CD4-positive, alpha-beta T cell (primary cell): ENCODE measurements around the gene VAV2. TPM values are rescaled to one million over a fixed set of nuclear protein-coding genes. Genes with fewer than 3 reads are reported as not detected.

ENCODE experiments used
- ATAC-seq: fragments of 200-7000 bp; cut with Tn5 transposase; one replicate; pipeline ENCODE4 v1.10.0; 2022; ENCODE audit warnings: mild to moderate bottlenecking; ENCODE audit not compliant: poor library complexity
- CTCF ChIA-PET: fragments of 350-600 bp; sonication (Branson Sonifier 250); formaldehyde crosslinking; loops from one replicate; lab custom pipeline; 2021; ENCODE audit warnings: antibody characterized with exemption, inconsistent platforms; lab: Charles Lee
- POLR2A ChIA-PET: fragments of 350-600 bp; sonication (Branson Sonifier 250); formaldehyde crosslinking; loops from one replicate; lab custom pipeline; 2021; ENCODE audit warnings: antibody characterized with exemption, inconsistent platforms; lab: Charles Lee
- DNase-seq, 14 experiments: peaks; one replicate each; pipeline ENCODE4 v3.0.0-alpha.2; 2013 to 2020; ENCODE audit warnings: mixed read lengths in 2 of 14
- H3K27ac ChIP-seq, 2 donors: one replicate each; pipeline versions ENCODE4 v1.5.1 to v1.7.0; 2013; ENCODE audit warnings: low read length in 2 of 2, low read depth in 1 of 2, mild to moderate bottlenecking in 1 of 2
- H3K27me3 ChIP-seq, 2 experiments: 1 replicate in 1 of 2; 2 replicates in 1 of 2; pipeline versions ENCODE4 v1.6.1 to v1.7.0; 2013; ENCODE audit warnings: low read length in 2 of 2, control low read depth in 1 of 2, mild to moderate bottlenecking in 1 of 2, moderate library complexity in 1 of 2; ENCODE audit not compliant: insufficient read depth in 2 of 2, control insufficient read depth in 1 of 2
- H3K36me3 ChIP-seq: one replicate; pipeline ENCODE4 v1.6.1; 2013; ENCODE audit warnings: low read length, control low read depth; ENCODE audit not compliant: insufficient read depth
- H3K4me1 ChIP-seq: one replicate; pipeline ENCODE4 v1.6.1; 2013; ENCODE audit warnings: low read length, control low read depth; ENCODE audit not compliant: insufficient read depth
- H3K4me3 ChIP-seq: one replicate; pipeline ENCODE4 v1.5.1; 2013; ENCODE audit warnings: mild to moderate bottlenecking, low read length, moderate library complexity
- H3K9me3 ChIP-seq, 2 experiments: 1 replicate in 1 of 2; 2 replicates in 1 of 2; pipeline versions ENCODE4 v1.6.1 to v1.7.0; 2013; ENCODE audit warnings: low read length in 2 of 2, mild to moderate bottlenecking in 2 of 2, control low read depth in 1 of 2, moderate library complexity in 1 of 2; ENCODE audit not compliant: control insufficient read depth in 1 of 2, insufficient read depth in 1 of 2
- H3K27ac Mint-ChIP-seq: one replicate; pipeline ENCODE4 v1.8.0; 2020; ENCODE audit warnings: mixed read lengths
- H3K27me3 Mint-ChIP-seq: one replicate; pipeline ENCODE4 v1.8.0; 2021; ENCODE audit warnings: mixed read lengths
- H3K36me3 Mint-ChIP-seq: one replicate; pipeline ENCODE4 v1.8.0; 2021; ENCODE audit warnings: low read depth, mixed read lengths
- H3K4me1 Mint-ChIP-seq: one replicate; pipeline ENCODE4 v1.8.0; 2021; ENCODE audit warnings: low read depth, mixed read lengths
- H3K4me3 Mint-ChIP-seq: one replicate; pipeline ENCODE4 v1.8.0; 2020; ENCODE audit warnings: mild to moderate bottlenecking, mixed read lengths
- H3K9me3 Mint-ChIP-seq: one replicate; pipeline ENCODE4 v1.8.0; 2020; ENCODE audit warnings: mixed read lengths
- CTCF ChIP-seq: fragments of 200-600 bp; IDR thresholded peaks from one replicate; pipeline ENCODE4 v1.8.0; 2022; ENCODE audit warnings: antibody characterized with exemption, mild to moderate bottlenecking
- intact Hi-C, 2 experiments: fragments of 100-400 bp; cut with DNase I in 1 of 2; cut with micrococcal nuclease in 1 of 2; formaldehyde crosslinking; loops; one replicate each; pipeline versions ENCODE4 v1.15.1 to v1.9.0; 2023 to 2025; cut with DNase I, micrococcal nuclease
- total RNA-seq, 174 experiments: library from RNA in 2 of 174; stranded (reverse) in 2 of 174; gene quantifications; one replicate each; pipeline ENCODE4 v1.2.3 and lab custom pipeline; 2021 to 2026

VAV2 gene
- total RNA-seq, 2 experiments from 2014 or later, result 1.6 to 1.7 TPM

GRCh38 chr9:133856798-133857197 lies 135.3 kb downstream of the VAV2 start:
- Mint-ChIP-seq H3K4me1 (no peaks in the 10 kb centered on the region), H3K4me3 (no peak overlapping the region), H3K27ac (no peak overlapping the region), H3K9me3 (no peaks in the 10 kb centered on the region), H3K36me3 (no peaks in the 10 kb centered on the region), H3K27me3 (no peaks in the 10 kb centered on the region)
- no peaks in the 10 kb centered on the region for H3K27me3 ChIP-seq
- POLR2A ChIA-PET, result no interaction called here
- no peaks in the 10 kb centered on the region for H3K36me3 ChIP-seq
- no peaks in the 10 kb centered on the region for H3K9me3 ChIP-seq
- no peak overlapping the region for H3K4me3 ChIP-seq
- no peak for ATAC-seq
- H3K27ac ChIP-seq, result no peak overlapping the region
- intact Hi-C loops, result no loop called here
- CTCF ChIA-PET, result no interaction called here
- no peak for DNase-seq
- H3K4me1 ChIP-seq, result peaks cover 7% of the 10 kb centered on the region
- no peak for TF ChIP-seq CTCF

- Mint-ChIP-seq H3K9me3 (no peaks in the 10 kb centered on the region), H3K36me3 (no peaks in the 10 kb centered on the region), H3K27ac (no peak overlapping the region), H3K27me3 (no peaks in the 10 kb centered on the region), H3K4me3 (no peak overlapping the region), H3K4me1 (no peaks in the 10 kb centered on the region)
- CTCF ChIA-PET, result no interaction called here
- H3K27me3 ChIP-seq, result no peaks in the 10 kb centered on the region
- POLR2A ChIA-PET, result no interaction called here
- H3K4me1 ChIP-seq, result peaks cover 7% of the 10 kb centered on the region
- intact Hi-C loops, result no loop called here
- no peak for TF ChIP-seq CTCF
- no peak for ATAC-seq
- no peak overlapping the region for H3K4me3 ChIP-seq
- no peaks in the 10 kb centered on the region for H3K9me3 ChIP-seq
- DNase-seq, result peak in 3 of 14 experiments; percentile 14 to 70 (median 61)
- H3K36me3 ChIP-seq, result no peaks in the 10 kb centered on the region
- H3K27ac ChIP-seq, result peak overlapping the region in 1 of 2 donors; percentile 9
These were observed 136.2 kb downstream of the VAV2 start for GRCh38 chr9:133855802-133856521.

- ChIA-PET CTCF (no interaction called here), POLR2A (no interaction called here)
- Histone ChIP-seq H3K4me3 (no peak overlapping the region), H3K36me3 (no peaks in the 10 kb centered on the region), H3K4me1 (peaks cover 7% of the 10 kb centered on the region), H3K9me3 (no peaks in the 10 kb centered on the region), H3K27ac (no peak overlapping the region), H3K27me3 (no peaks in the 10 kb centered on the region)
- TF ChIP-seq CTCF, result no peak
- DNase-seq (no peak), ATAC-seq (no peak)
- Mint-ChIP-seq H3K9me3 (no peaks in the 10 kb centered on the region), H3K27me3 (no peaks in the 10 kb centered on the region), H3K4me1 (no peaks in the 10 kb centered on the region), H3K36me3 (no peaks in the 10 kb centered on the region), H3K27ac (no peak overlapping the region), H3K4me3 (no peak overlapping the region)
- intact Hi-C loops, result no loop called here
These were observed 136.8 kb downstream of the VAV2 start for GRCh38 chr9:133855371-133855770.
